Effector CD4-positive, alpha-beta T cell (primary cell): ENCODE data around the gene SLX4IP.

Experiments used
- DNase-seq: peaks from one replicate; pipeline ENCODE4 v3.0.0-alpha.2; 2020

Gene SLX4IP

DNA sequence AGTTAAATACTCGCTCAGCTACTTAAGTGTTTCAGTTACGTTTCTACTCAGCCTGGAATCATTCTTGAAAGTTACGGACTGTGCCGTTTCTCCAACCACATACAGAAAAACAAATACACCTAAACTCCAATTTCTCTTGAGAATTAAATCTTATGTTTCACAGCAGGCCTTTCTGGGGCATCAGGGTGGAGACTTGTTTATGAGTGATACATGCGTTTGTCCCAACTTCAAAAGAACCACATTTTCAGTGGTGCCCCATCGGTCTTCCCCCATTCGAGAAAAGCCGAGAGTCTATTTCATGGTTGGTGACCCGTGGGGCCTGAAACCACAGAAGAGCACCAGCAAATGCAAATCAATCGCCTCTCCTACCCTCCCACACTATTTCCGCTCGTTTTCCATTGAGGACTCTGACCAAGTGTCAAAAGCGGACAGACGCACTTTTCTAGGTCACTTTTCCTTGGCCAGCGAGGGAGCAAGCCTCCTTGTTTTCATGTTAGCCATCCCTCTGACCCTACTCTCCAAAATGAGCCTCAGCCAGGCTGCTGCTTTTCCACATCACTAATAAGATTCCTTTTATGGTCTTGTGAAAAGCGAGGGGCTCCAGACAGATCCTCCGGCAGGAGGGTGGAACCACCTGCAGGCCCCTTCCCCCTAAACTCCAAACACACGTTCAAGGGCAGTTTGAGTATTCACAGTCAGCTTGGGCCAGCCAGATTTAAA lies 235.6 kb downstream of the SLX4IP start:
- no peak for DNase-seq

DNA sequence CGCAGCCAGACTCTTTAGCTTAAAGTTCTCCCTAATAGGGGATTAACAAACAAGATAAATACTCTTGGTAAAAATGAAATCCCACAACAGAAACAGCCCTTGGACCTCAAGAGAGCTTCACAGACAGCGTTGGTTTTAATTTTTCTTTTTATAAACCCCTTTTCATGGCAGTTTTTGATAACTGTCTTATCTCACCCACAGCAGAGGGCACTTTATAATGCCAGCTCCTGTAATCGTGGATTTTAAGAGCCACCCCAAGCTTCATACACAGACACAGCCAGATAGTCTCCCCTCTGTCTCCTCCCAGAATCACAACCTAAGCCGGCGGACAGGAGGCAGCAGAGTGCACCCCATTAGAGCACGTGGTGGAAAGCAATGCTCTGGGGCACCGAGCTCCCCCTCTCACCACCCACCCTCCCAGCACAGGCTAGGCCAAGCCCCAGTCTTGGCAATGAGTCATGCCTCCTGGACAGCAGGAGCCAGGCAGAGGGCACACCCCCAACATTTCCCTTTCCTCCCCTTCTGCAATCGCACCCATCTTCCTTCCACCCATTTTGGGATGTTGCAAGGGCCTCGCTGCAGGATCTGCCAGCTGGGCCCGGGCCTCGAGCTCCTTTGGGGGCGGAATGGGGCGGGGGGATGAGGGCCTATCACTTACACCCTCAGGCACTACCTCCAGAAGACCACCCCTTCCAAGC lies 236.3 kb downstream of the SLX4IP start:
- no peak for DNase-seq

DNA sequence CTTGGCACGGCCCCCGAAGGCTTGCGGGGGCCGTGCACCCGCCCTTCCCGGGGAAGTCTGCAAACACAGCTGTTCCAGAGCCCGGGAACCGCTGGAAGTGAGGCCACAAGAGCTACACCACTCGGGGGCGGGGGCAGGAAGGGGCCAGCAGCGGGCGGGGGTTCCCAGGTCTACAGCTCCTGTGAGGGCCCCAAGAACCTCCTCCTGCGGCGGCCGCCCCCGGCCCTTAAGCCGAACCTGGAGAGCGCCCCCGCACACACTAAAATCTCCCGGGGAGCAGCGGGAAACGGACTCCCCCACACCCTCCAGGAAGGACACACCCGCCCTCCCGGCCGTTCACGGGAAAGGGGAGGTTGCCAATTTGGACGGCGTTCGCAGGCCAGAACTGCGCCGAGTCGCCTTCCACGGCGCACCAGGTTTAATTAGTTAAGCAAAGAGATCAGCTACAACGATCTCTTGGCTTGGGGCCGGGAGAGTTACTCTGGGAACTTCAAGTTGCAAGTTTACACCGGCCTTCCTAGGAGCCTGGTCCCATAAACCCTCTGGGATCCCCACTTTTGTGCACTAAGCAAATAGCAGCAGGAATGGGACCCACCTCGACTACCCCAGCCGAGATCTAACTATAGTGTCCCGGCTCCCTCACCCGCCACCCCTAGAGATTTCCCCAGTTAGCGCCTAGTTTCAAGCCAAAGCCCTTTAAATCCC lies 237.0 kb downstream of the SLX4IP start:
- no peak for DNase-seq

DNA sequence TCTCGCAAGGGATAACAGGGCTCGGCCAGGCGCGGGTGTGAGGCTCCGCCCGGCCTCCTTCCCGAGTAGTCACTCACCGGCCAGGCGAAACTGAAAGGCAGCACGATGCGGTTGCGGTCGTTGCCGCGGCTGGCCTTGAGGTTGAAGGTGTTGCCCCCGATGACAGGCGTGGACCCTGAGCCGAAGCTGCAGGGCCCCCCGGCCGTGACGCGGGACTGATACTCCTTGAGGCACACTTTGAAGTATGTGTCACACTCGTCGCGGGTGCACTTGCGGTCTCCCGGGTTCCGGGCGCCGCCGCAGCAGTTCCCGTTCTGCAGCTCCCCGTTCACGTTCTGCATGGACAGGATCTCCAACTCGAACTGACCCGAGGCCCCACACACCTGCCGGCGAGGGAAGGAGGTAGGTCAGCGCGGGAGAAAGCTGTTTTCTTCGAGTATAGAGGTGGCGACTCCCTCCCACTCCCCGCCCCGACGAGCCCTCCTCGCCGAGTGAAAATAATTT lies 237.6 kb downstream of the SLX4IP start:
- DNase-seq = peak; percentile 4

DNA sequence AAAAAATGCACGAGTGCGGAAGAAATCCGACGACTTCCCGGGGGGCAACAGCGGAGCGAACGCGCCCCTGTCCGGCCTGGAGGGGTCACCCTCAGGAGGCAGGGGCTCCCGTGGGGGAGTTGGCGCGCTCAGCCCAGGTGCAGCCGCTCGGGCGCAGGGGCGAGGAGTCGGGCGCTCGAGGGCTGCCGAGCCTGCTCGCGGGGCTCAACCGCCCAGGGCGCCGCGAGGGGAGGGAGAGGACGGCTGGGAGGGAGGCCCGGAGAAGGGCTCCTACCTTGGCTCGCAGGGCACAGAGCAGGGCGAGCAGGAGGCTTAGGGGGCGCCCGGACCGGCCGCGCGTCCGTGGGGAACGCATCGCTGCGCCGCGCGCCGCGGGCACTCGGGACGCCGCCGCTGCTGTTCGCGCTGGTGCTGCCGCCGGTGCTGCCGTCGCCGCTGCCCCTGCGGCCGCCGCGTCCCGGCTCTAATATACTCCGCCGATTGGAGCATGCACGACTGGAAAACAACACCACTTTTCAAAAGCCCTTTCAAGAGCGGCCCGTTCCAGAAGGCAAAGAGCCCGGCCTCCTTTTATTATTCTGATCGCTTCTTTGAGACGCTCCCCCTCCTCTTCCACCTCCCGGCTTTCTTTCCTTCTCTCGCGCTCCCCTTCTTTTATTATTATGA lies 238.2 kb downstream of the SLX4IP start:
- DNase-seq = no peak

DNA sequence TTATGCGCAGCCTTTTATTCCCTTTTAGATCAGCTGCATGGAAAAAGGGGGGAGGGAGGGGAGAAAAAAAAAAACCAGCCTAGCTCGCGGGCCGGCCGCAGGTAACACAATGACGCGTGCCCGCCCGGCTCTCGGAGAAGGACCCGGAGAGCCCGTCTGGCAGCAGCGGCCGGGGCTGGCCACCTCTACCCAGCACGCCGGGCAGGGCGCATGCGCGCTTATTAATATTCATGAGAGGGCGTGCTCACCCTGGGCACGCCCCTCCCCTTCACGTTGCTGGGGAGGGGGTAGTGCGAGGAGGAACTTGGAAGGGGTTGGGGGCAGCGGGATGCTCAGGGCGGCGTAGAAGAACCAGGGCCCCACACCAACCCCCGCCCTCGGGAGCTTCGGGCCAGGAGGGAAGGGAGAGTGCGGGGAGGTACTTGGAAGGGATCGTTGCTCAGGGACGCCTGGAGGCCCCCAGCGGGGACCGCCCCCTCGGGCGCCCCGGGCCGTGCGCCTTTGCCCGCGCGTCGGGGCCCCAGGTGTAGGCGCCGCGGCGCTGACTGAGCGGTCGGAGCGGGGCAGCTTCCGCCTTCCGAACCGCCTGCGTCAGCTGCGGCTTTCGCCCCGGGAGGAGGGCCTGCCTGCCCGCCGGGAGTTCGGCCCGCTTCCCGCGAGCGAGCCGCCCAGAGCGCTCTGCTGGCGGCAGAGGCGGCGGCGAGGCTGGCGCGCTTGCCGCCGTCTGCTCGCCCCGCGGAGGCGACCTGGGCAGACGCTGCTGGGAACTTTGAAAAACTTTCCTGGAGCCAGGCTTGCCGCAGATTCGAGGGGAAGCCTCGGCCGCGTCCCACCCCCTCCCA lies 239.0 kb downstream of the SLX4IP start, which contains the start of gene JAG1:
TSS of gene JAG1 (minus strand) at position 158 of the 842 bp plus-strand sequence. CDS start 469 bp downstream, outside the sequence.
- DNase-seq = peak; percentile 31

DNA sequence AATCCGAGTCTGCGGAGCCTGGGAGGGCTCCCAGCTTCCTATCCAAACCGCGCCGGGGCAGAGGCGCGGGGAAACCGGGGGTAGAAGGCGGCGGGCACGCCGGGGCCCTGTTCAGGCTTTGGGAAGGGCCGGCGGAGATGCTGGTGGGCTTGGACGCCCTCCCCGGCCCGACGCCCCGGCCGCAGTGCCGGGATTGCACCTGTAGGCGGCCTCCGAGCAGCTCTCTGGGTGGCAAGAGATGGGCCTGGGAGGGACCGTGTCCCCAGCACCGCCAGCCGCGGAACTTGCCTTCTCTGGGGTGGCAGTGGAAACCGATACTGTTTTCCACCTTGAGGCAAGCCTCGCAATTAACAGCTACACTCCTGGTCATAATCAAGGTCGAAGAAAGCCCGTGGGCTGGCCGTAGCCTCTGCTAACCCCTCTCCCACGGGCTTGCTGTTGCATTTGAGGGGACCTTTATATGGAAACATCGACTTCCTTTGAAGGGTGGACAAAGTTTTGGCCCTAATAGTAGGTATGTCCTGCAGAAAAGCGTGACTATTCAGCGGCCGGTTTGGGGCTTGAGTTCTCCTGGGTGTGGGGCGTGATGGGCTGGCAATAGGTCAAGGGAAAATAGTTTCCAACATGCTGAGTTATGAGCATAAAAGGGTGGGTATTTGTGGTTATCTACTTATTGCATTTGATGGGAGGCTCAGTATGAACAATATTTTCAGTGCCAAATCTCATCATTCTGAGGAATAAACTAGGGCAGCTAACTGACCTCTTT lies 239.8 kb downstream of the SLX4IP start:
- no peak for DNase-seq

DNA sequence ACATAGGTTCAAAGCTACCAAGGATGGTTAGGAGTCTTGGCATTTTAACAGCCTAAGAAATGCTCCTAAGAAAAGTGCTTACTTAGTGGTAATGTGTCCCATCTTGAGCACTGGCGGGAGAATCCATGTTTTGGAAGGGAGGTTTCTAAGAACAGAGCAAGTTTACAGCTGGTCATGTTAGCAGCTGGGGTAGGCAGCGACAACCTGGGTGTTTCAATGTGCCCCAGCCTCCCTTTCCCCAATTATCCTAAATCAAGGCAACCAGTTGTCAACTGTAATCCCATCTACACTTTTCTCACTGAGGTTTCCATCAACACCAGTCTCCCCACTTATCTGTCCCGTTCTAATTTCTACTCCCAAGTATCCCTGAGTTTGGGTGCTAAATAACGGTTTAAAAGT lies 240.3 kb downstream of the SLX4IP start:
- no peak for DNase-seq

DNA sequence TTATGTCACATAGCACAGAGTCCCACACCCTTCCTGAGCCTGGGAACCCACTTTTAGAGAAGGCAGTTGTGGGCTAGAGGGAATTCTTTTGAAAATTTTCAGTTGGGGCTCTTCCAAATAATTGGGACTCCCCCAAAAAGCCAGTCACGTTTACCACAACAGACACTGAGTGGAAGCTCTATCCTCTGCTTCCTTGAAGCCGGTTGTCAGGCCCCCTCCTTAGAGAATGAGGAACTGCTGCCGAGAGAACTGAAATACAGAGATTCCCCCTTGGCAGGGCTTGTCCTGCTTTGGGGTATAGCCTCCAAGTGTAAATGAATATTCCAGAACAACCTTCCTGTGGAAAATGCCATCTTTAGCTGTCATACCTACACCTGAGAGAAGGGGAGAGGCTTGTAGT lies 241.4 kb downstream of the SLX4IP start:
- DNase-seq = no peak
